Articular chondrocyte of knee joint (primary cell): ENCODE measurements around the gene NUP88. TPM values are rescaled to one million over a fixed set of nuclear protein-coding genes. Genes with fewer than 3 reads are reported as not detected.

Experiments
- total RNA-seq: library from RNA; depleted of rRNA; stranded (reverse); fragments of >200 nt; gene quantifications from 2 replicates; pipeline ENCODE4 v1.2.3, GENCODE V29; 2012

The NUP88 gene
- total RNA-seq: 62.9 and 66.9 TPM in 2 replicates

GRCh38 chr17:5419356-5419958, at the start of gene NUP88:
Gene NUP88 (minus strand): TSS chr17:5419662. CDS start chr17:5419650, 12 bp downstream.

GRCh38 chr17:5438716-5439445, 19.4 kb upstream of the NUP88 start, which contains the start of gene C1QBP:
Gene C1QBP (minus strand): TSS chr17:5439155. CDS start chr17:5439073, 82 bp downstream.

GRCh38 chr17:5419959-5420653, 644 bp upstream of the NUP88 start, which contains the start of gene RPAIN:
Gene RPAIN (plus strand): TSS chr17:5420182. CDS start chr17:5420211, 29 bp downstream.

Other genes starting within 250 kb of the NUP88 start
- gene ZNF594, start 227.8 kb downstream of the NUP88 start, total RNA-seq: 11.4 and 11.8 TPM in 2 replicates
- gene SCIMP, start 184.8 kb downstream of the NUP88 start, total RNA-seq: not detected in 2 replicates
- 55.7 and 59.5 TPM in 2 replicates for gene RABEP1, start 137.4 kb downstream of the NUP88 start, total RNA-seq
- gene RPAIN, start 520 bp upstream of the NUP88 start, total RNA-seq: 26.9 and 29.7 TPM in 2 replicates
- gene C1QBP, start 19.5 kb upstream of the NUP88 start, total RNA-seq: 147 and 156 TPM in 2 replicates
- 10.3 and 10.7 TPM in 2 replicates for gene DHX33, start 49.3 kb upstream of the NUP88 start, total RNA-seq
- gene DERL2, start 66.5 kb upstream of the NUP88 start, total RNA-seq: 42.7 and 43.3 TPM in 2 replicates
- gene MIS12, start 66.9 kb upstream of the NUP88 start, total RNA-seq: 10.6 and 12.2 TPM in 2 replicates
- gene NLRP1, start 164.8 kb upstream of the NUP88 start, total RNA-seq: 25.1 and 26.0 TPM in 2 replicates